ENCODE measurements around the gene C11orf21.

DNA sequence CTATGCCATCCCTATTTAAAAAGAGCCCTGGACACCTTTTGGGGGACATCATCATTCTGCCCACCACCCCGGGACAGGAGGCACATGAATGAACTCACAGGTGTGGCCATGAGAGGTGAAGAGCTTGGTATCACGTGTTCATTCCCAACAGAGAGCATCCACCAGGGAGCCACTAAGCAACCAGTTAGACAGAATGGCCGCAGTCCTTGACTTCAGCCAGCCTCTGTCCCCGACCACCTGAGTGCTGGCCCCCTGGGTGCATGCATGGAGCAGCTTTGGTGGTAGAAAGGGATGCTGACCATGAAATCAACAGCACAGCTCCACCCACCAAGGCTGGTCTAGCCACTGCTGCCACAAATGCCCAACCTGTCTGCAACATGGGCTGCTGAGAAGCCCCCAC is 44.3 kb upstream of the C11orf21 start:
- no peak for TF ChIP-seq YY1 (IDR thresholded peaks at IDR 0.05; ENCODE audit: insufficient read depth, insufficient read length)
- TF ChIP-seq SUZ12 (IDR thresholded peaks at IDR 0.05; ENCODE audit: extremely low read depth, insufficient read depth, insufficient read length): no peak
- TF ChIP-seq ZNF274 (IDR thresholded peaks at IDR 0.05; ENCODE audit: low read depth, low read length): no peak

Data from NT2/D1 (cell line).